B cell (primary cell): ENCODE measurements around the gene ATP4B. TPM values are rescaled to one million over a fixed set of nuclear protein-coding genes. Genes with fewer than 3 reads are reported as not detected.

Experiments
- ATAC-seq: fragments of 200-7000 bp; cut with Tn5 transposase; one replicate; pipeline ENCODE4 v1.10.0; 2021; ENCODE audit warnings: low read depth, mild to moderate bottlenecking, moderate number of reproducible peaks, moderate library complexity
- CTCF ChIA-PET: fragments of 350-600 bp; sonication (Branson Sonifier 250); formaldehyde crosslinking; loops from one replicate; lab custom pipeline; 2021; ENCODE audit warnings: antibody characterized with exemption, inconsistent platforms; lab: Charles Lee
- POLR2A ChIA-PET: fragments of 350-600 bp; sonication (Branson Sonifier 250); formaldehyde crosslinking; loops from one replicate; lab custom pipeline; 2021; ENCODE audit warnings: antibody characterized with exemption; lab: Charles Lee
- DNase-seq: peaks from one replicate; pipeline ENCODE4 v3.0.0; 2013
- H2AFZ ChIP-seq: 2 replicates; pipeline ENCODE4 v1.6.1; 2012; ENCODE audit warnings: mild to moderate bottlenecking, low read depth, low read length; ENCODE audit not compliant: insufficient read depth, poor library complexity, severe bottlenecking
- H3K27ac ChIP-seq, 2 donors: 1 replicate in 1 of 2; 2 replicates in 1 of 2; pipeline ENCODE4 v1.5.1; 2012 to 2013; ENCODE audit warnings: low read length in 2 of 2, mild to moderate bottlenecking in 2 of 2, moderate library complexity in 1 of 2
- H3K27me3 ChIP-seq, 4 experiments: fragments of 200-600 bp in 1 of 4; sonication (generic) in 1 of 4; replicated peaks in 1 of 4; 1 replicate in 2 of 4; 2 replicates in 2 of 4; pipeline versions ENCODE4 v1.6.1 to v1.7.0; 2013 to 2016; ENCODE audit warnings: low read length in 3 of 4, mild to moderate bottlenecking in 2 of 4, mixed read lengths in 1 of 4, moderate library complexity in 1 of 4; ENCODE audit not compliant: insufficient read depth in 4 of 4, control insufficient read depth in 3 of 4; ENCODE audit errors: control extremely low read depth in 1 of 4
- H3K36me3 ChIP-seq, 2 experiments: replicated peaks in 1 of 2; 1 replicate in 1 of 2; 2 replicates in 1 of 2; pipeline versions ENCODE4 v1.6.1 to v1.7.1; 2013; ENCODE audit warnings: low read length in 1 of 2; ENCODE audit not compliant: insufficient read depth in 2 of 2, control insufficient read depth in 1 of 2; ENCODE audit errors: control extremely low read depth in 1 of 2, extremely low read depth in 1 of 2
- H3K4me1 ChIP-seq, 2 donors: fragments of 200-600 bp in 1 of 2; sonication (generic) in 1 of 2; 1 replicate in 1 of 2; 2 replicates in 1 of 2; pipeline versions ENCODE4 v1.5.1 to v1.6.1; 2013 to 2017; ENCODE audit warnings: low read length in 2 of 2; ENCODE audit not compliant: control insufficient read depth in 2 of 2, insufficient read depth in 2 of 2
- H3K4me2 ChIP-seq: replicated peaks from 2 replicates; pipeline ENCODE3; 2012; ENCODE audit warnings: mild to moderate bottlenecking, low read depth, low read length; ENCODE audit not compliant: poor library complexity, severe bottlenecking
- H3K4me3 ChIP-seq, 5 experiments: fragments of 200-600 bp in 1 of 5; sonication (generic) in 1 of 5; 1 replicate in 3 of 5; 2 replicates in 2 of 5; pipeline versions ENCODE4 v1.5.1 to v1.7.0; 2011 to 2016; ENCODE audit warnings: low read length in 4 of 5, mild to moderate bottlenecking in 4 of 5, low read depth in 2 of 5, control low read depth in 1 of 5, moderate library complexity in 1 of 5; ENCODE audit not compliant: insufficient read depth in 1 of 5; ENCODE audit errors: control extremely low read depth in 1 of 5, extremely low read depth in 1 of 5
- H3K79me2 ChIP-seq: fragments of 200-600 bp; sonication (generic); one replicate; pipeline ENCODE4 v1.6.0; 2016; ENCODE audit warnings: low read length; ENCODE audit not compliant: control insufficient read depth, insufficient read depth
- H3K9ac ChIP-seq: fragments of 200-600 bp; sonication (generic); 2 replicates; pipeline ENCODE4 v1.6.1; 2017; ENCODE audit warnings: mild to moderate bottlenecking, low read length, moderate library complexity
- H3K9me3 ChIP-seq, 3 donors: one replicate each; pipeline versions ENCODE4 v1.6.1 to v1.7.1; 2013; ENCODE audit warnings: low read length in 2 of 3; ENCODE audit not compliant: control insufficient read depth in 2 of 3, insufficient read depth in 1 of 3; ENCODE audit errors: control extremely low read depth in 1 of 3
- H4K20me1 ChIP-seq: 2 replicates; pipeline ENCODE4 v1.6.0; 2012; ENCODE audit warnings: mild to moderate bottlenecking, low read length; ENCODE audit not compliant: insufficient read depth, control insufficient read depth, poor library complexity, severe bottlenecking
- H3K27ac Mint-ChIP-seq: one replicate; pipeline ENCODE4 v1.8.0; 2021; ENCODE audit warnings: mixed read lengths
- H3K27me3 Mint-ChIP-seq: one replicate; pipeline ENCODE4 v1.8.0; 2021; ENCODE audit warnings: mixed read lengths
- H3K4me1 Mint-ChIP-seq: one replicate; pipeline ENCODE4 v1.8.0; 2021; ENCODE audit warnings: mixed read lengths
- H3K4me3 Mint-ChIP-seq: one replicate; pipeline ENCODE4 v1.8.0; 2021; ENCODE audit warnings: mixed read lengths
- H3K9me3 Mint-ChIP-seq: one replicate; pipeline ENCODE4 v1.8.0; 2022; ENCODE audit warnings: mixed read lengths; ENCODE audit not compliant: insufficient read depth
- CTCF ChIP-seq: fragments of 200-600 bp; IDR thresholded peaks from one replicate; pipeline ENCODE4 v1.8.0; 2022; ENCODE audit warnings: antibody characterized with exemption, mild to moderate bottlenecking
- EZH2 ChIP-seq: IDR thresholded peaks from 2 replicates; pipeline ENCODE4 v1.6.1; 2012; ENCODE audit warnings: borderline replicate concordance, low read depth, mild to moderate bottlenecking, moderate library complexity, low read length; ENCODE audit not compliant: insufficient read depth, poor library complexity, severe bottlenecking
- WGBS: methylation state at CpG from one replicate; pipeline ENCODE4 v1.1.5; 2013; ENCODE audit warnings: missing lambda C conversion rate; ENCODE audit not compliant: insufficient coverage; 5-methylcytosine and 5-hydroxymethylcytosine counted together
- intact Hi-C: fragments of 100-400 bp; cut with micrococcal nuclease; formaldehyde crosslinking; loops from one replicate; pipeline ENCODE4 v1.10.0; 2022
- polyA plus RNA-seq: library from polyadenylated mRNA; depleted of rRNA; stranded (reverse); fragments of >200 nt; gene quantifications from 2 replicates; pipeline ENCODE4 v1.2.3, GENCODE V29; 2012
- total RNA-seq, 2 donors: library from RNA; stranded (reverse); fragments of 120-200 nt in 1 of 2; gene quantifications; 1 replicate in 1 of 2; 2 replicates in 1 of 2; pipeline versions ENCODE4 v1.2.3 to v1.2.4, GENCODE V29; 2013 to 2022

Gene ATP4B
- total and polyA plus RNA-seq, 2 donors (not counting 1 experiment from before 2014, with no cell fraction given): not detected

- ChIA-PET CTCF (no interaction called here), POLR2A (no interaction called here)
- no peak overlapping the region for H3K27ac Mint-ChIP-seq
- H3K4me1 Mint-ChIP-seq: no peaks in the 10 kb centered on the region
- Histone ChIP-seq H2AFZ (no peak overlapping the region), H3K4me2 (no peak overlapping the region), H3K27ac (no peak overlapping the region), H3K79me2 (no peaks in the 10 kb centered on the region), H3K36me3 (no peaks in the 10 kb centered on the region), H3K4me3 (no peak overlapping the region), H3K9me3 (peaks cover 0 to 20% (median 3%) of the 10 kb centered on the region in 3 donors), H3K9ac (no peak overlapping the region), H3K27me3 (peaks cover 0 to 7% (median 0%) of the 10 kb centered on the region in 4 experiments), H4K20me1 (no peaks in the 10 kb centered on the region), H3K4me1 (no peaks in the 10 kb centered on the region)
- no peak for ATAC-seq
- no CpG with 5 or more reads among the region's 2 CpGs for WGBS
- TF ChIP-seq EZH2 (no peak), CTCF (no peak)
- H3K27me3 Mint-ChIP-seq: no peaks in the 10 kb centered on the region
- H3K4me3 Mint-ChIP-seq: no peak overlapping the region
- intact Hi-C loops: no loop called here
- peaks cover 3% of the 10 kb centered on the region for H3K9me3 Mint-ChIP-seq
- DNase-seq: no peak
Measured at GRCh38 chr13:113661509-113661908, 3.5 kb upstream of the ATP4B start.

- DNase-seq (no peak), ATAC-seq (no peak)
- no peak overlapping the region for H3K4me3 ChIP-seq
- H2AFZ ChIP-seq: no peak overlapping the region
- no peaks in the 10 kb centered on the region for H3K4me1 ChIP-seq
- no peak overlapping the region for H3K4me3 Mint-ChIP-seq
- H3K9me3 ChIP-seq: peaks cover 0 to 11% (median 3%) of the 10 kb centered on the region in 3 donors
- ChIA-PET CTCF (no interaction called here), POLR2A (no interaction called here)
- no peaks in the 10 kb centered on the region for H3K27me3 Mint-ChIP-seq
- no peaks in the 10 kb centered on the region for H3K36me3 ChIP-seq
- intact Hi-C loops: no loop called here
- no peaks in the 10 kb centered on the region for H4K20me1 ChIP-seq
- no peaks in the 10 kb centered on the region for H3K27me3 ChIP-seq
- no peak overlapping the region for H3K9ac ChIP-seq
- no peaks in the 10 kb centered on the region for H3K4me1 Mint-ChIP-seq
- H3K27ac ChIP-seq: no peak overlapping the region
- no peak overlapping the region for H3K27ac Mint-ChIP-seq
- no peaks in the 10 kb centered on the region for H3K79me2 ChIP-seq
- H3K4me2 ChIP-seq: no peak overlapping the region
- WGBS: no CpG with 5 or more reads among the region's 3 CpGs
- TF ChIP-seq CTCF (no peak), EZH2 (no peak)
- H3K9me3 Mint-ChIP-seq: peaks cover 3% of the 10 kb centered on the region
Measured at GRCh38 chr13:113660066-113660465, 2.1 kb upstream of the ATP4B start.
